Ovary (tissue), 9 donors: ENCODE results near the gene IFT52. TPM values are rescaled to one million over a fixed set of nuclear protein-coding genes. Genes with fewer than 3 reads are reported as not detected.

Source experiments
- DNase-seq, 5 donors: peaks; one replicate each; pipeline ENCODE4 v3.0.0-alpha.2; 2019 to 2020
- H3K27ac ChIP-seq, 2 donors: fragments of 200-600 bp; one replicate each; pipeline versions ENCODE4 v1.5.1 to v1.8.0; 2019 to 2022
- H3K27me3 ChIP-seq: fragments of 200-600 bp; one replicate; pipeline ENCODE4 v1.8.0; 2022
- H3K36me3 ChIP-seq: fragments of 200-600 bp; sonication (generic); one replicate; pipeline ENCODE4 v1.5.1; 2019
- H3K4me1 ChIP-seq: one replicate; pipeline ENCODE4 v1.8.1; 2013; ENCODE audit warnings: mild to moderate bottlenecking, moderate library complexity; ENCODE audit not compliant: insufficient read depth
- H3K4me3 ChIP-seq: fragments of 200-600 bp; sonication (generic); one replicate; pipeline ENCODE4 v1.5.1; 2017
- H3K9me3 ChIP-seq, 2 donors: fragments of 200-600 bp in 1 of 2; sonication (generic) in 1 of 2; one replicate each; pipeline versions ENCODE4 v1.5.1 to v1.8.1; 2013 to 2019; ENCODE audit warnings: mild to moderate bottlenecking in 1 of 2, moderate library complexity in 1 of 2
- CTCF ChIP-seq, 3 donors: fragments of 450-650 bp in 2 of 3; fragments of 200-600 bp in 1 of 3; IDR thresholded peaks; one replicate each; pipeline versions ENCODE4 v1.5.1 to v1.8.0; 2016 to 2022; ENCODE audit warnings: antibody characterized with exemption in 3 of 3, mild to moderate bottlenecking in 1 of 3
- EP300 ChIP-seq: sonication (generic); formaldehyde crosslinking; IDR thresholded peaks from one replicate; pipeline ENCODE4 v1.6.1; 2017; ENCODE audit warnings: antibody characterized with exemption
- POLR2A ChIP-seq: fragments of 450-650 bp; IDR thresholded peaks from one replicate; pipeline ENCODE4 v1.6.1; 2017; ENCODE audit warnings: antibody characterized with exemption, mild to moderate bottlenecking, moderate library complexity
- WGBS, 3 donors: extraction: QIAGEN DNeasy Blood & Tissue Kit in 1 of 3; methylation state at CpG; one replicate each; pipeline versions ENCODE4 v1.1.5 to v1.1.7; 2013 to 2017; 5-methylcytosine and 5-hydroxymethylcytosine counted together
- intact Hi-C, 4 donors: fragments of 100-400 bp; cut with DNase I; formaldehyde crosslinking; loops; one replicate each; pipeline versions ENCODE4 v1.11.0 to v1.15.1; 2022 to 2023
- polyA plus RNA-seq, 2 donors: library from polyadenylated mRNA; stranded (reverse); fragments of 200-250 nt in 1 of 2; fragments of 350-450 nt in 1 of 2; fragmentation: Illumina TruSeq in 1 of 2; extraction: RNeasy Lipid Tissue Mini Kit (QIAGEN cat#74804) in 1 of 2; gene quantifications; one replicate each; pipeline ENCODE4 v1.2.3, GENCODE V29; 2013 to 2014
- total RNA-seq, 7 donors: library from RNA; depleted of rRNA in 2 of 7; stranded (reverse); fragments of >200 nt in 2 of 7; fragmentation: NEBNext Ultra II Directional in 3 of 7; extraction: Animal tissue kit (Norgen Biotek cat#: 25700) in 3 of 7; gene quantifications; one replicate each; pipeline versions ENCODE4 v1.1.0 to v1.2.4, GENCODE V29; 2016 to 2023
- donor health status: DM: no; HTN: no; CAD: no; lungs with moderate emphysema.
- donor health status: DM: no; HTN: no; CAD: no.
- donor health status: Bipolar disorder and iron deficiency.
- donor health status: DM: yes; HTN: yes; CAD: no.
- donor health status: DM: no; HTN: no; CAD: no.
- donor health status: DM: yes; HTN: yes; CAD: no.

The IFT52 gene
- total and polyA plus RNA-seq, 9 donors: 32.7 to 55.0 (median 46.7) TPM

GRCh38 chr20:43576108-43576507 is 14.6 kb upstream of the IFT52 start:
- intact Hi-C loops: no loop called here
- no peak overlapping the region for H3K4me3 ChIP-seq
- H3K27me3 ChIP-seq: no peaks in the 10 kb centered on the region
- no peaks in the 10 kb centered on the region for H3K9me3 ChIP-seq
- H3K4me1 ChIP-seq: no peaks in the 10 kb centered on the region
- no peak overlapping the region for H3K27ac ChIP-seq
- 70 to 81% (median 76%) methylated on average over 10 of the region's 10 CpGs for WGBS, 3 donors
- no peak for DNase-seq
- H3K36me3 ChIP-seq: no peaks in the 10 kb centered on the region
- TF ChIP-seq POLR2A: no peak
- TF ChIP-seq EP300: no peak
- no peak for TF ChIP-seq CTCF (IDR thresholded peaks at IDR 0.05)

- WGBS, 3 donors: 54 to 68% (median 65%) methylated on average over 7 of the region's 7 CpGs
- no peaks in the 10 kb centered on the region for H3K27me3 ChIP-seq
- DNase-seq: no peak
- H3K36me3 ChIP-seq: no peaks in the 10 kb centered on the region
- intact Hi-C loops: loop anchor here in 2 of 4 donors (10.0 kb wide), 1 partner anchor 125 kb away; the partner anchor contains the start of gene SRSF6 (in 2 of the 2)
- no peaks in the 10 kb centered on the region for H3K4me1 ChIP-seq
- no peak overlapping the region for H3K27ac ChIP-seq
- H3K9me3 ChIP-seq: no peaks in the 10 kb centered on the region
- TF ChIP-seq POLR2A: no peak
- TF ChIP-seq EP300: no peak
- no peak for TF ChIP-seq CTCF (IDR thresholded peaks at IDR 0.05)
- no peak overlapping the region for H3K4me3 ChIP-seq
Measured at GRCh38 chr20:43579861-43580793, 10.6 kb upstream of the IFT52 start.

- intact Hi-C loops: loop anchor here in 2 of 4 donors (10.0 kb wide), 1 partner anchor 128 kb away; the partner anchor contains the start of gene SRSF6 (in 2 of the 2)
- no peaks in the 10 kb centered on the region for H3K9me3 ChIP-seq
- no peaks in the 10 kb centered on the region for H3K36me3 ChIP-seq
- H3K4me1 ChIP-seq: no peaks in the 10 kb centered on the region
- no peaks in the 10 kb centered on the region for H3K27me3 ChIP-seq
- DNase-seq: no peak
- H3K27ac ChIP-seq: no peak overlapping the region
- no peak overlapping the region for H3K4me3 ChIP-seq
- TF ChIP-seq CTCF (IDR thresholded peaks at IDR 0.05) (no peak), EP300 (no peak), POLR2A (no peak)
- 73 to 77% (median 75%) methylated on average over 7 of the region's 7 CpGs for WGBS, 3 donors
Measured at GRCh38 chr20:43583133-43583864, 7.4 kb upstream of the IFT52 start.

GRCh38 chr20:43583982-43584432 is 6.7 kb upstream of the IFT52 start:
- no peak overlapping the region for H3K4me3 ChIP-seq
- WGBS, 3 donors: 9 to 20% (median 13%) methylated on average over 2 of the region's 2 CpGs
- intact Hi-C loops: loop anchor here in 2 of 4 donors (10.0 kb wide), 1 partner anchor 129 kb away; the partner anchor contains the start of gene SRSF6 (in 2 of the 2)
- peak; percentile 42 to 72 (median 60) for DNase-seq
- H3K4me1 ChIP-seq: no peaks in the 10 kb centered on the region
- H3K36me3 ChIP-seq: no peaks in the 10 kb centered on the region
- H3K9me3 ChIP-seq: no peaks in the 10 kb centered on the region
- H3K27me3 ChIP-seq: no peaks in the 10 kb centered on the region
- no peak overlapping the region for H3K27ac ChIP-seq
- TF ChIP-seq CTCF (IDR thresholded peaks at IDR 0.05): no peak
- TF ChIP-seq POLR2A: no peak
- TF ChIP-seq EP300: no peak
